ENCODE measurements around the gene SGCA.

SGCA gene

DNA sequence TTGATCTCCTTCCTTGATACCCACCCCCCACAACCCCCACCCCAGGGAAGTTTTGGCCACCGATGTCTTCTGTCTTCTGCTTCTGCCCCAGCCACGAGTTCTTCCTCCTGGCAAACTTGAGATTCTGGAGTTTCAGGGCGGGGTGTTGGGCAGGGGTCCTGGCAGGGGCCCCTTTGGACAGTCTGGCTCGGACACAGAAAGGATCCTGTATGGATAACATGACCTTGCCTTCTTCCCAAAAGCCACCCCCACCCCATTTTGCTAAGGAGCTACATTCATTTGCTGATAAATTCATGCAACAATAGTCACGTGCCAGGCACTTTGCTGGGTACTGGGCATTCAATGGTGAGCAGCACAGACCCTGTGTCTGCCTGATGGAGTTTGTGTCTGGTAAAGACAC, 41.5 kb downstream of the SGCA start:
- no peak overlapping the region for H3K4me3 ChIP-seq (ENCODE audit: low read depth, low read length)

GRCh38 chr17:50207792-50208567, 42.2 kb downstream of the SGCA start:
- no peak overlapping the region for H3K4me3 ChIP-seq (ENCODE audit: low read depth, low read length)

DNA sequence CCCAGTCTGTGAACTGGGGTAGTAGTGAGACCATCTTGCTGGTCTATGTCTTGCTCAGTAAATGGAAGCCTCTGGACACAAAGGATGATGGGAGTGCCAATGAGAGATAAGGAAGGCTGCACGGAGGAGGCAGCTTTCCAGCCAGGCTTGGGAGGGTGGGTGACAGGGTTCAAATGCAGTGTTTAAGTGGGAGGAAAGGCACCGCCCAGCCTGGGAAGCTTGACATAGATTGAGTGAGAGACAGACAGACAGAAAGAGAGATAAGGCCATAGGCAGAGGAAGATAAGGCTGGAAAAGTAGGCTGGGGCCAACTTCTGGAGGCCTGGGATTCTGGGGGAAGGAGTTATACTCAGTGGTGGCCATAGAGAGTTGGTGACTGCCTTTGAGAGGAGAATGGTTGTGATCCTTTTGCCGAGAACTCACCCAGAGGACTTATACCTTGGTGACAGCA, 42.8 kb downstream of the SGCA start:
- no peak overlapping the region for H3K4me3 ChIP-seq (ENCODE audit: low read depth, low read length)

DNA sequence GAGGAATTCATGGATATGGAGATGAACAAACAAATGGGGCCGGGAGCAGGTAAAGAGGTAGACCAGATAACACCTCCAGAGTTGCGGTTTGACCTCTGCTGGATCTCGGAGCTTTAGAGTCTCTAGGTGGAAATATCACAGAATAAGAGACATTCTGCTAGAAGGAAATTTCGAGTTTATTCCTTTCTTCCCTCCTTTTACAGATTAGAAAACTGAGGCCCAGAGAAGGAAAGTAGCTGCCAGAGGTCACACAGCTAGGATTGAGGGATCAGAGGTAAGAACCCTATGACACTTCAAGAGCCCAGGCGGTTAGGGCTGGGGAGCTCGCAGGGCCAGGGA, 43.3 kb downstream of the SGCA start:
- no peak overlapping the region for H3K4me3 ChIP-seq (ENCODE audit: low read depth, low read length)

DNA sequence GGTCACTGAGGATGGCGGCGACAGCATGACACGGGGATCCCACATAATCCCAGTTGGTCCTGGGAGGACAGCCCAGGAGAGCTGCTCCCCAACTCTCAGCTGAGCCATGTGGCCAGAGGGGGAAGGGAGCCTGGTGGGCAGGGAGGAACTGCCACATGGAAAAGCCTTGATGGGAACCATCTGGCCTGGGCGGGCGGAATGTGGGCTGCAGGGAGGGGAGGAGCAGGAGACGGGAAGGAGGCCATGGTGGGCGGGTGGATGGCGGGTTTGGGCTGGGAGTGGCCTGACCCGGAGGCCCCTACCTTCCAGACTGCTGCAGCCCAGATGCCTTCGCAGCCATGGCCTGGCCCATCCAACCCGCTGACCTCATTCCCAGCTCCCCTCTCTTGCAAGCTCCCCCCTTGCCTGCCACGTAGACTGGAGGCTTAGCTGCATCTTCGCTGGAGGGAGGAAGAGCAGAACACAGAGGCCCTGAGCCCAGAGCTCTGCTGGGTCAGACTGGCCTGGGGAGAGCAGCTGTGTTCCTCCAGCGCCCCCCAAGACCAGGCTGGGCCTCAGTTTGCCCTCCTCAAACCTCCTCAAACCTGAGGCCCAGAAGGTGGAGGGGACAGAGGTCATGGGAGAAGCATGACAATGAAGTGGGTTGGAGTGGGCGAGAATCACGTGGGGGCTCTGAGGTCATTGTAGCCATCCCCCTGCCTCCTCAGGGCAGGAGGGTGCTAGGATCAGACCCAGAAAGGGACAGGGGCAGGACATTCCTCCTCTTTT, 43.9 kb downstream of the SGCA start:
- no peak overlapping the region for H3K4me3 ChIP-seq (ENCODE audit: low read depth, low read length)

GRCh38 chr17:50210240-50211225, 44.7 kb downstream of the SGCA start:
- H3K4me3 ChIP-seq (ENCODE audit: low read depth, low read length) = no peak overlapping the region

- no peak overlapping the region for H3K4me3 ChIP-seq (ENCODE audit: low read depth, low read length)
These were observed 45.7 kb downstream of the SGCA start for GRCh38 chr17:50211249-50212120.

- no peak overlapping the region for H3K4me3 ChIP-seq (ENCODE audit: low read depth, low read length)
These were observed 46.5 kb downstream of the SGCA start for GRCh38 chr17:50212121-50212843.

- H3K4me3 ChIP-seq (ENCODE audit: low read depth, low read length) = no peak overlapping the region
These were observed 47.5 kb downstream of the SGCA start for GRCh38 chr17:50213026-50214022.

DNA sequence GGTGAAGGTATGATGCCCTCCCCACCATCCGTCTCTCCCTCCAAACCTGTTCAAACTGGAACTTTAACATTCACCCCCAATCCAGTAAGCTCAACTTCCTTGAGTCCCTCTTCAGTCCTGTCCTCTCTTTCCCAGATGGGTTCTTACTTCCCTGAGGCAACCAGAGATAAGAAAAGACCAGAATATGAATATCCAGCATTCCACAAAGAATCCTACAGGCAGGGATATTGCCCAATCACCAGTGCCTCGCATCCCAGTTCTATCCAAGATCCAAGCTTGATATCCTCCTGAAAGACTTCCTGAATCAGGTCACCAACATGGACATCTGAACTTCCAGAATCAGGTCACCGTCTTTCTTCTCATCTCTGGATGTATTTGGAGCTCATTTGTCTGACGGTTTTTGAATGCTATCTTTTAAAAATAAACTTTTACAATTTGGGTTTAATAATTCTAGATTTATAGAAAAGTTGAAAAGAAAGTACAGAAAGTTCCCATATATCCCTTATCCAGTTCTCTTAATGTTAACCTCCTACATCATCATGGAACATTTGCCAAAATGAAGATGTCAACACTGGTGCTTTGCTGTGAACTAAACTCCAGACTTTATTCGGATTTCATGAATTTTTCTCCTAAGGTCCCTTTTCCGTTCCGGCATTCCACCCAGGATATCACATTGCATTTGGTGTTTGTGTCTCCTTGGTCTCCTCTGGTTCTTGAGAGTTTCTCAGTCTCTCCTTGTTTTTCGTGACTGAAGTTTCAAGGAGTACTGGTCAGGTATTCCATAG, 49.4 kb downstream of the SGCA start:
- no peak overlapping the region for H3K4me3 ChIP-seq (ENCODE audit: low read depth, low read length)

DNA sequence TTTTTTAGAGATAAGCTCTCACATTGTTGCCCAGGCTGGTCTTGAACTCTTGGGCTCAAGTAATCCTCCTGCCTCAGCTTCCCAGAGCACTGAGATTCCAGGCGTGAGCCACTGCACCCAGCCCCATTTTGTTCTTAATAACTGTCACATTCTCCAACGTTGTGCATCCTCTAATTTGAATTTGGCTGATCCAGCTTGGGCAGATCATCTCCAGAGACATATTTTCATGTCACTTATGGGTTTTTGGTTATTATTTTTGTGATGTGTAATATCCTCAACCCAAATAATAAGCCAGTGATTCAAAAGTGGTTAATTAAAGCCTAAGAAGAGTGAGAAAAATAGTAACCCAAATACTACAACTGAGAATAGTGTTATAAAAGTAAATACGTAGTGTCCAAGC, 51.8 kb downstream of the SGCA start:
- no peak overlapping the region for H3K4me3 ChIP-seq (ENCODE audit: low read depth, low read length)

DNA sequence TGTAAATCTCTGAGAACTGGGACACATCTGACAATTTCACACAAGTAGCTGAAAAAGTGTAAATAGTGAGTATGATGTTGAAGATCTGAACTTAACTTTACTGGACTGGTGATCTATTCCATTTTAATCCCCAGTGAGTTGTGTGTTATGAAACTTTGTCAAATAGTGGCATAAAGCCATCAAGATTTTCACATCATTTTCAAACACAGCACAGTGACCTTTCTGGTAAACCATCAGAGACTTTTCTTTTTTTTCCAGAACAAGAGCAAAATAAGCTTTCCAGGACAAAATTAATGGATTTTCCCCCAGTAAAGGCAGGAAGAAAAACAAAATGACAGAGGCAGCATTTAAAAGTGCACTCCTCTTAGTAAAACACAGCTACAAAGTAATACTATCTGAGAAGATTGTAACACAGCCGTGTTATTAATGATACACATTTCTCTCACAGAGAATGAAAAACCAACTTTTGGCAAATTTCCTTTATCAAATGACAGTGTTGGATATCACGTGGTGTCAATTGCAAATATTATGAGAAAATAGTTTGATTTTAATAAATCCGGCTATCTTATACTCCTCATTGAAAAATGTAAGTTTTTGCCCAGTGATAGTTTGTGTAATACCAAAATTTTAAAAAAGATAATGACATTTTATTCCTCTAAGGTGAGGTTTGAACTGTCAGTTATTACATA, 52.4 kb downstream of the SGCA start:
- H3K4me3 ChIP-seq (ENCODE audit: low read depth, low read length) = no peak overlapping the region

- no peak overlapping the region for H3K4me3 ChIP-seq (ENCODE audit: low read depth, low read length)
These were observed 53.0 kb downstream of the SGCA start for GRCh38 chr17:50218771-50219315.

- no peak overlapping the region for H3K4me3 ChIP-seq (ENCODE audit: low read depth, low read length)
These were observed 53.5 kb downstream of the SGCA start for GRCh38 chr17:50219342-50219741.

GRCh38 chr17:50219939-50220465, 54.2 kb downstream of the SGCA start:
- H3K4me3 ChIP-seq (ENCODE audit: low read depth, low read length) = no peak overlapping the region

GRCh38 chr17:50220811-50221210, 55.0 kb downstream of the SGCA start:
- H3K4me3 ChIP-seq (ENCODE audit: low read depth, low read length) = no peak overlapping the region

Data from iPS-11a (cell line).